K562 (cell line): ENCODE data around the gene SLC28A1. TPM values are rescaled to one million over a fixed set of nuclear protein-coding genes. Genes with fewer than 3 reads are reported as not detected.
"Not testable (repeated sequence)": the region's sequence is repeated elsewhere in the genome, so short reads cannot be mapped to it uniquely, and the experiment has no call there.

Experiments used
- ATAC-seq: fragments of 200-7000 bp; cut with Tn5 transposase; 3 replicates; pipeline ENCODE4 v1.9.1; 2020; ENCODE audit warnings: moderate library complexity
- BruUV-seq: library from RNA; stranded (reverse); fragments of 400-500 nt; replicated peaks from 2 replicates; lab custom pipeline; 2021; lab: Mats Ljungman, UMichigan
- CTCF ChIA-PET: fragments of 300-600 bp; formaldehyde crosslinking; extraction: SDS; loops from one replicate; lab custom pipeline; 2021; ENCODE audit warnings: low intra/inter-chr PET ratio; lab: Yijun Ruan, JAX
- POLR2A ChIA-PET: fragments of 300-600, 350-650 bp; sonication (Branson Sonifier 250); formaldehyde crosslinking; extraction: SDS; loops from one replicate; lab custom pipeline; 2021; ENCODE audit warnings: antibody characterized with exemption, inconsistent platforms; lab: Yijun Ruan, JAX
- DNase-seq, 4 experiments: peaks; one replicate each; pipeline versions ENCODE4 v3.0.0 to v3.0.0-alpha.2; 2011 to 2018; ENCODE audit warnings: low spot score in 3 of 4, mixed read lengths in 3 of 4; ENCODE audit errors: extremely low read depth in 1 of 4
- FAIRE-seq: peaks from 2 replicates; lab custom pipeline; 2011; peaks lifted over from hg19 to GRCh38; lab: Jason Lieb, UNC
- H2AFZ ChIP-seq: 2 replicates; pipeline ENCODE4 v1.6.0; 2011; ENCODE audit warnings: low read depth, low read length, control low read depth, inconsistent platforms
- H3K27ac ChIP-seq: fragments of 200-600 bp; 3 replicates; pipeline ENCODE4 v1.8.0; 2011; ENCODE audit warnings: low read depth, mild to moderate bottlenecking, control low read depth, inconsistent platforms, low read length, moderate library complexity, mixed read lengths; ENCODE audit errors: extremely low read depth
- H3K27me3 ChIP-seq, 2 experiments: fragments of 300-600 bp in 1 of 2; 2 replicates in 1 of 2; 3 replicates in 1 of 2; pipeline versions ENCODE4 v1.6.0 to v1.8.0; 2011; ENCODE audit warnings: inconsistent platforms in 2 of 2, low read length in 2 of 2, mild to moderate bottlenecking in 1 of 2, mixed read lengths in 1 of 2, moderate library complexity in 1 of 2; ENCODE audit not compliant: control insufficient read depth in 2 of 2, insufficient read depth in 2 of 2
- H3K36me3 ChIP-seq: fragments of 300-600 bp; 3 replicates; pipeline ENCODE4 v1.8.0; 2011; ENCODE audit warnings: mild to moderate bottlenecking, low read length, inconsistent platforms; ENCODE audit not compliant: control insufficient read depth, insufficient read depth
- H3K4me1 ChIP-seq, 2 experiments: fragments of 200-600 bp in 1 of 2; replicated peaks in 1 of 2; 2 replicates in 1 of 2; 3 replicates in 1 of 2; pipeline versions ENCODE4 v1.5.1 to v1.8.0; 2011; ENCODE audit warnings: inconsistent platforms in 2 of 2, low read length in 2 of 2, mild to moderate bottlenecking in 1 of 2, mixed read lengths in 1 of 2, moderate library complexity in 1 of 2; ENCODE audit not compliant: control insufficient read depth in 2 of 2, insufficient read depth in 2 of 2
- H3K4me2 ChIP-seq: 2 replicates; pipeline ENCODE4 v1.6.1; 2011; ENCODE audit warnings: low read length, control low read depth, inconsistent platforms, mixed read lengths; ENCODE audit not compliant: insufficient read depth
- H3K4me3 ChIP-seq: fragments of 200-600 bp; sonication (generic), shearing (Covaris generic); 2 replicates; pipeline ENCODE4 v1.5.1; 2016; ENCODE audit warnings: control low read depth, inconsistent platforms
- H3K79me2 ChIP-seq: fragments of 200-600 bp; 3 replicates; pipeline ENCODE4 v1.8.0; 2011; ENCODE audit warnings: low read length, inconsistent platforms; ENCODE audit not compliant: control insufficient read depth, insufficient read depth
- H3K9ac ChIP-seq, 2 experiments: 2 replicates each; pipeline versions ENCODE4 v1.6.0 to v1.6.1; 2011; ENCODE audit warnings: low read depth in 2 of 2, low read length in 2 of 2, control low read depth in 1 of 2, inconsistent platforms in 1 of 2, mild to moderate bottlenecking in 1 of 2, mixed read lengths in 1 of 2; ENCODE audit not compliant: insufficient read depth in 1 of 2
- H3K9me1 ChIP-seq: one replicate; pipeline ENCODE4 v1.6.0; 2011; ENCODE audit warnings: inconsistent platforms, mild to moderate bottlenecking, low read length, moderate library complexity; ENCODE audit not compliant: control insufficient read depth, insufficient read depth
- H3K9me3 ChIP-seq: replicated peaks from 2 replicates; pipeline ENCODE4 v1.5.1; 2011; ENCODE audit warnings: low read depth, low read length, inconsistent platforms; ENCODE audit not compliant: control insufficient read depth, insufficient read depth
- H4K20me1 ChIP-seq: replicated peaks from 2 replicates; pipeline ENCODE4 v1.6.1; 2011; ENCODE audit warnings: low read length, inconsistent platforms, mixed read lengths; ENCODE audit not compliant: control insufficient read depth, insufficient read depth
- DACH1 ChIP-seq: fragments of 450-650 bp; IDR thresholded peaks from 2 replicates; pipeline ENCODE4 v1.6.1; 2018; ENCODE audit not compliant: partially characterized antibody
- DEAF1 ChIP-seq: fragments of 450-650 bp; formaldehyde crosslinking; IDR thresholded peaks from 2 replicates; pipeline ENCODE4 v1.4.0; 2020; ENCODE audit warnings: mild to moderate bottlenecking, moderate library complexity
- ELK3 ChIP-seq: fragments of 450-650 bp; formaldehyde crosslinking; IDR thresholded peaks from 2 replicates; pipeline ENCODE4 v1.4.0; 2020; ENCODE audit warnings: mild to moderate bottlenecking
- KLF16 ChIP-seq: IDR thresholded peaks from 2 replicates; pipeline ENCODE4 v1.6.1; 2016; ENCODE audit warnings: antibody characterized with exemption
- KLF6 ChIP-seq: fragments of 250-450 bp; sonication (Bioruptor Pico); IDR thresholded peaks from 2 replicates; pipeline ENCODE4 v1.4.0; 2020; ENCODE audit warnings: mild to moderate bottlenecking, moderate library complexity, borderline replicate concordance
- L3MBTL2 ChIP-seq: fragments of 450-650 bp; IDR thresholded peaks from 2 replicates; pipeline ENCODE4 v1.6.1; 2016; ENCODE audit warnings: mild to moderate bottlenecking, moderate library complexity
- NR1H2 ChIP-seq: sonication (generic); formaldehyde crosslinking; IDR thresholded peaks from 2 replicates; pipeline ENCODE4 v1.4.0; 2020; ENCODE audit warnings: mild to moderate bottlenecking, missing genetic modification reagents
- PHF21A ChIP-seq: fragments of 450-650 bp; IDR thresholded peaks from 2 replicates; pipeline ENCODE4 v1.6.1; 2017; ENCODE audit warnings: low read depth, borderline replicate concordance
- XRCC5 ChIP-seq: fragments of 200-400 bp; formaldehyde crosslinking; IDR thresholded peaks from 2 replicates; pipeline ENCODE4 v1.6.1; 2017; ENCODE audit warnings: low read depth, mild to moderate bottlenecking, low read length
- YY1 ChIP-seq, 3 experiments: IDR thresholded peaks; 2 replicates each; pipeline ENCODE4 v1.6.1; 2011; ENCODE audit warnings: low read length in 2 of 3, mild to moderate bottlenecking in 2 of 3, moderate library complexity in 2 of 3, borderline replicate concordance in 1 of 3, control low read depth in 1 of 3, low read depth in 1 of 3; ENCODE audit not compliant: insufficient read depth in 3 of 3, insufficient replicate concordance in 2 of 3, control insufficient read depth in 1 of 3, insufficient read length in 1 of 3; ENCODE audit errors: extremely low read depth in 1 of 3
- ZNF354B ChIP-seq: fragments of 250-450 bp; sonication (Bioruptor Pico); IDR thresholded peaks from 2 replicates; pipeline ENCODE4 v1.4.0; 2020
- ZNF57 ChIP-seq: fragments of 450-650 bp; formaldehyde crosslinking; IDR thresholded peaks from 2 replicates; pipeline ENCODE4 v1.4.0; 2020; ENCODE audit warnings: mild to moderate bottlenecking, moderate library complexity
- WGBS: fragments of 100-300 bp; shearing (Covaris generic); methylation state at CpG from one replicate; pipeline ENCODE4 v1.1.6; 2016; ENCODE audit warnings: low coverage, mixed read lengths; ENCODE audit not compliant: insufficient coverage; ENCODE audit errors: missing lambda C conversion rate; 5-methylcytosine and 5-hydroxymethylcytosine counted together
- in situ Hi-C: fragments of 300-500 bp; cut with MboI; formaldehyde crosslinking; loops from 4 replicates; pipeline ENCODE4 v1.15.0; 2018; ENCODE audit warnings: inconsistent platforms, mixed read lengths
- intact Hi-C: fragments of 100-400 bp; cut with micrococcal nuclease; formaldehyde crosslinking; loops from 2 replicates; pipeline ENCODE4 v1.14.2; 2022
- polyA plus RNA-seq, 8 experiments: library from polyadenylated mRNA; depleted of rRNA in 4 of 8; stranded (reverse) in 5 of 8; unstranded in 3 of 8; fragments of >200 nt; fragmentation: Nextera tagmentation in 2 of 8; fragmentation: Illumina TruSeq in 1 of 8; extraction: Ambion mirVana in 2 of 8; extraction: Trizol in 1 of 8; gene quantifications; 2 replicates each; pipeline versions ENCODE4 v1.2.1 to v1.2.3, GENCODE V29; 2011 to 2014; ENCODE audit warnings: inconsistent platforms in 1 of 8, missing spikeins in 1 of 8
- total RNA-seq, 7 experiments: library from RNA; depleted of rRNA in 6 of 7; stranded (reverse); fragments of >200 nt in 6 of 7; fragmentation: Illumina TruSeq in 2 of 7; extraction: Trizol in 2 of 7; gene quantifications; 2 replicates each; pipeline versions ENCODE4 v1.2.1 to v1.2.3, GENCODE V29; 2011 to 2021; ENCODE audit warnings: low replicate concordance in 1 of 7

Gene SLC28A1
- total and polyA plus RNA-seq, 9 of the 15 experiments (the other 6 are each of a cell fraction or from before 2014, with no cell fraction given): 0.04 TPM; not detected in 8

- ATAC-seq, FAIRE-seq, CTCF ChIA-PET, H3K9me1 ChIP-seq, H3K4me3 ChIP-seq, H3K9me3 ChIP-seq, H2AFZ ChIP-seq, H3K27ac ChIP-seq, H3K79me2 ChIP-seq, DNase-seq, H3K4me2 ChIP-seq, H3K4me1 ChIP-seq, H3K36me3 ChIP-seq, H3K9ac ChIP-seq, H4K20me1 ChIP-seq, BruUV-seq: not testable (repeated sequence)
- POLR2A ChIA-PET: interaction anchor here (1.2 kb wide), 1 partner anchor 12 kb away, joined by 5 read pairs; no protein-coding TSS in a partner anchor
- TF ChIP-seq DACH1: peak; percentile 98
- intact Hi-C loops: loop anchor here (1.0 to 5.0 kb wide), 5 partner anchors 33 to 289 kb away; no protein-coding TSS in a partner anchor
- in situ Hi-C loops: loop anchor here (25.0 kb wide), 1 partner anchor 290 kb away; no protein-coding TSS in a partner anchor
- H3K27me3 ChIP-seq: peaks cover 5 to 20% of the 10 kb centered on the region in 2 experiments; a peak in 3 of 5 replicates
- 20% methylated on average over 3 of the region's 3 CpGs for WGBS
Measured at GRCh38 chr15:84877701-84878100, 6.8 kb upstream of the SLC28A1 start.

- H3K9me3 ChIP-seq: no peaks in the 10 kb centered on the region
- no peaks in the 10 kb centered on the region; a peak in 2 of 5 replicates for H3K4me1 ChIP-seq
- ATAC-seq: peak; percentile 97
- no peak overlapping the region; a peak in 1 of 4 replicates for H3K9ac ChIP-seq
- POLR2A ChIA-PET: interaction anchor here (0.6 to 1.2 kb wide), 4 partner anchors 10 to 39 kb away, joined by 3 to 5 read pairs (median 3); no protein-coding TSS in a partner anchor
- no peaks in the 10 kb centered on the region for H4K20me1 ChIP-seq
- 10% methylated on average over 4 of the region's 4 CpGs for WGBS
- FAIRE-seq: peak; percentile 74
- intact Hi-C loops (loop anchor here (1.0 to 5.0 kb wide), 5 partner anchors 34 to 290 kb away; no protein-coding TSS in a partner anchor), in situ Hi-C loops (loop anchor here (25.0 kb wide), 1 partner anchor 291 kb away; no protein-coding TSS in a partner anchor)
- peak; percentile 59 to 80 (median 70) for DNase-seq
- H3K4me2 ChIP-seq: peak overlapping the region; percentile 40
- BruUV-seq: no TSS peak
- H3K27ac ChIP-seq: no peak overlapping the region
- H3K4me3 ChIP-seq: no peak overlapping the region
- no peaks in the 10 kb centered on the region for H3K36me3 ChIP-seq
- peak overlapping the region; percentile 82 for H2AFZ ChIP-seq
- H3K9me1 ChIP-seq: no peaks in the 10 kb centered on the region
- CTCF ChIA-PET: interaction anchor here (0.7 to 1.0 kb wide), 2 partner anchors 50 to 280 kb away, joined by 3 to 4 read pairs; no protein-coding TSS in a partner anchor
- H3K79me2 ChIP-seq: no peaks in the 10 kb centered on the region
- H3K27me3 ChIP-seq: peaks cover 0 to 20% of the 10 kb centered on the region in 2 experiments; a peak in 2 of 5 replicates
- TF ChIP-seq ZNF57 (CRISPR knock-in tag) (no peak), ZNF354B (CRISPR knock-in tag) (no peak), PHF21A (no peak), NR1H2 (no peak), YY1 (IDR thresholded peaks at IDR 0.05; ENCODE audit: borderline replicate concordance in 1 of 3, control insufficient read depth in 1 of 3, extremely low read depth in 1 of 3, insufficient read depth in 3 of 3, insufficient read length in 1 of 3, insufficient replicate concordance in 2 of 3, low read depth in 1 of 3, low read length in 2 of 3) (peak in 1 of 3 experiments; percentile 29), XRCC5 (peak; percentile 56; the same call in 1 of the 2 replicates), DEAF1 (CRISPR knock-in tag) (peak; percentile 18; the same call in 1 of the 2 replicates), KLF16 (0 out of 2 replicates have a peak, but pooled peaks have one; percentile 23), ELK3 (CRISPR knock-in tag) (no peak), L3MBTL2 (peak; percentile 10; the same call in 1 of the 2 replicates), KLF6 (CRISPR knock-in tag) (no peak)
Measured at GRCh38 chr15:84878504-84878903, 6.0 kb upstream of the SLC28A1 start.
